Keratinocyte (primary cell): ENCODE measurements around the gene DNPEP. TPM values are rescaled to one million over a fixed set of nuclear protein-coding genes. Genes with fewer than 3 reads are reported as not detected.

Experiments used
- DNase-seq: peaks from one replicate; pipeline ENCODE4 v3.0.0-alpha.2; 2011; ENCODE audit warnings: low read depth, missing footprints, low spot score
- FAIRE-seq: peaks from 2 replicates; lab custom pipeline; 2011; peaks lifted over from hg19 to GRCh38; lab: Jason Lieb, UNC
- H2AFZ ChIP-seq: 2 replicates; pipeline ENCODE4 v1.6.0; 2012; ENCODE audit warnings: low read length, control low read depth, inconsistent platforms; ENCODE audit not compliant: control insufficient read depth
- H3K27ac ChIP-seq: 2 replicates; pipeline ENCODE4 v1.5.1; 2011; ENCODE audit warnings: low read length; ENCODE audit not compliant: control insufficient read depth, insufficient read depth
- H3K27me3 ChIP-seq: 3 replicates; pipeline ENCODE4 v1.6.0; 2011; ENCODE audit warnings: low read length; ENCODE audit not compliant: control insufficient read depth, insufficient read depth; ENCODE audit errors: extremely low read depth
- H3K36me3 ChIP-seq, 2 experiments: 2 replicates in 1 of 2; 3 replicates in 1 of 2; pipeline ENCODE4 v1.5.1; 2011; ENCODE audit warnings: low read length in 2 of 2, mild to moderate bottlenecking in 1 of 2; ENCODE audit not compliant: control insufficient read depth in 2 of 2, insufficient read depth in 2 of 2; ENCODE audit errors: extremely low read depth in 1 of 2
- H3K4me1 ChIP-seq: 3 replicates; pipeline ENCODE4 v1.5.1; 2011; ENCODE audit warnings: low read length; ENCODE audit not compliant: control insufficient read depth, insufficient read depth; ENCODE audit errors: extremely low read depth
- H3K4me2 ChIP-seq: 3 replicates; pipeline ENCODE4 v1.6.0; 2011; ENCODE audit warnings: low read depth, low read length; ENCODE audit not compliant: control insufficient read depth, insufficient read depth; ENCODE audit errors: extremely low read depth
- H3K4me3 ChIP-seq, 3 experiments: fragments of 200-600 bp in 1 of 3; sonication (generic) in 1 of 3; 2 replicates in 2 of 3; 3 replicates in 1 of 3; pipeline ENCODE4 v1.5.1; 2011 to 2016; ENCODE audit warnings: low read length in 3 of 3, mild to moderate bottlenecking in 3 of 3, control low read depth in 2 of 3, inconsistent platforms in 1 of 3, low read depth in 1 of 3, mixed read lengths in 1 of 3, mixed run types in 1 of 3, moderate library complexity in 1 of 3; ENCODE audit not compliant: control insufficient read depth in 2 of 3, insufficient read depth in 2 of 3; ENCODE audit errors: extremely low read depth in 1 of 3
- H3K79me2 ChIP-seq: 2 replicates; pipeline ENCODE4 v1.6.0; 2012; ENCODE audit warnings: low read length; ENCODE audit not compliant: control insufficient read depth, insufficient read depth
- H3K9ac ChIP-seq: 3 replicates; pipeline ENCODE4 v1.6.0; 2011; ENCODE audit warnings: low read length; ENCODE audit not compliant: control insufficient read depth, insufficient read depth; ENCODE audit errors: extremely low read depth
- H3K9me1 ChIP-seq: 3 replicates; pipeline ENCODE4 v1.6.0; 2011; ENCODE audit warnings: low read length; ENCODE audit not compliant: control insufficient read depth, insufficient read depth; ENCODE audit errors: extremely low read depth
- H3K9me3 ChIP-seq: 2 replicates; pipeline ENCODE4 v1.5.1; 2012; ENCODE audit warnings: low read depth, low read length; ENCODE audit not compliant: control insufficient read depth
- H4K20me1 ChIP-seq: 3 replicates; pipeline ENCODE4 v1.6.0; 2011; ENCODE audit warnings: low read length; ENCODE audit not compliant: control insufficient read depth, insufficient read depth; ENCODE audit errors: extremely low read depth
- CTCF ChIP-seq, 3 experiments: IDR thresholded peaks in 1 of 3; conservative IDR thresholded peaks in 1 of 3; optimal IDR thresholded peaks in 1 of 3; 2 replicates in 2 of 3; 3 replicates in 1 of 3; pipeline versions ENCODE3 to v1.5.1; 2011; ENCODE audit warnings: low read length in 3 of 3, mild to moderate bottlenecking in 3 of 3, moderate library complexity in 2 of 3, control low read depth in 1 of 3, inconsistent platforms in 1 of 3; ENCODE audit not compliant: insufficient read depth in 2 of 3; ENCODE audit errors: extremely low read depth in 1 of 3
- EZH2 ChIP-seq: IDR thresholded peaks from one replicate; pipeline ENCODE4 v1.6.1; 2012; ENCODE audit warnings: inconsistent platforms, mild to moderate bottlenecking, low read length, moderate library complexity
- dilution Hi-C: fragments of 300-500 bp; cut with MboI; formaldehyde crosslinking; loops from one replicate; pipeline ENCODE4 v1.7.0; 2020; ENCODE audit warnings: low sequenced_read_pairs; ENCODE audit not compliant: extremely low pct_ligation_motif_present
- polyA minus RNA-seq, 3 experiments: library from RNA; depleted of rRNA, polyadenylated mRNA; stranded (reverse); fragments of >200 nt; gene quantifications; 1 replicate in 1 of 3; 2 replicates in 1 of 3; 3 replicates in 1 of 3; pipeline ENCODE4 v1.2.3, GENCODE V29; 2011
- polyA plus RNA-seq, 5 experiments: library from polyadenylated mRNA; depleted of rRNA in 3 of 5; stranded (reverse) in 3 of 5; stranded (forward) in 1 of 5; unstranded in 1 of 5; fragments of >200 nt; gene quantifications; 1 replicate in 1 of 5; 2 replicates in 3 of 5; 3 replicates in 1 of 5; pipeline versions ENCODE4 v1.2.1 to v1.2.3, GENCODE V29; 2011 to 2012; ENCODE audit warnings: missing spikeins in 2 of 5, low read depth in 1 of 5, low replicate concordance in 1 of 5

Gene DNPEP
- polyA plus RNA-seq = 34.1 to 61.3 TPM (median 41.6 TPM) in 3 replicates
- 11.6 TPM for polyA plus RNA-seq (2011; ENCODE audit: low read depth)
- 32.8 and 57.5 TPM in 2 replicates for polyA plus RNA-seq (2011; cell fraction: cytosol; rRNA removed)
- polyA plus RNA-seq (2011; cell fraction: nucleus; rRNA removed) = 62.7 and 79.0 TPM in 2 replicates
- polyA plus RNA-seq (2012; ENCODE audit: low replicate concordance) = 44.2 and 58.0 TPM in 2 replicates
- 48.9 to 90.2 TPM (median 64.1 TPM) in 3 replicates for polyA minus RNA-seq
- 58.1 TPM for polyA minus RNA-seq (2011; cell fraction: cytosol; rRNA and poly(A)+ RNA removed)
- 20.0 and 25.8 TPM in 2 replicates for polyA minus RNA-seq (2011; cell fraction: nucleus; rRNA and poly(A)+ RNA removed)

GRCh38 chr2:219387306-219388120, at the start of gene DNPEP:
TSS of gene DNPEP (minus strand) at chr2:219387912. CDS start at chr2:219387794, 118 bp downstream.
- DNase-seq (peak; percentile 59), FAIRE-seq (no peak)
- H3K9me1 ChIP-seq = no peaks in the 10 kb centered on the region
- H4K20me1 ChIP-seq = no peaks in the 10 kb centered on the region
- peaks cover 18 to 20% of the 10 kb centered on the region in 2 experiments for H3K36me3 ChIP-seq
- peak within 1 kb of the TSS; percentile 95 for H3K9ac ChIP-seq
- H3K9me3 ChIP-seq = no peaks in the 10 kb centered on the region
- H3K4me1 ChIP-seq = peaks cover 7% of the 10 kb centered on the region
- H3K27me3 ChIP-seq = no peaks in the 10 kb centered on the region
- peak within 1 kb of the TSS; percentile 87 for H2AFZ ChIP-seq
- H3K27ac ChIP-seq = peak within 1 kb of the TSS; percentile 89
- peak within 1 kb of the TSS; percentile 97 for H3K4me2 ChIP-seq
- H3K79me2 ChIP-seq = peaks cover 1% of the 10 kb centered on the region
- dilution Hi-C loops = no loop called here
- TF ChIP-seq CTCF (optimal IDR thresholded peaks at IDR 0.05 in 1 of 3, IDR thresholded peaks at IDR 0.05 in 1 of 3, conservative IDR thresholded peaks at IDR 0.05 in 1 of 3; ENCODE audit: extremely low read depth in 1 of 3, insufficient read depth in 2 of 3, low read length in 3 of 3) (no peak), EZH2 (no peak)
- peak within 1 kb of the TSS; percentile 66 to 90 (median 82) for H3K4me3 ChIP-seq

DNA sequence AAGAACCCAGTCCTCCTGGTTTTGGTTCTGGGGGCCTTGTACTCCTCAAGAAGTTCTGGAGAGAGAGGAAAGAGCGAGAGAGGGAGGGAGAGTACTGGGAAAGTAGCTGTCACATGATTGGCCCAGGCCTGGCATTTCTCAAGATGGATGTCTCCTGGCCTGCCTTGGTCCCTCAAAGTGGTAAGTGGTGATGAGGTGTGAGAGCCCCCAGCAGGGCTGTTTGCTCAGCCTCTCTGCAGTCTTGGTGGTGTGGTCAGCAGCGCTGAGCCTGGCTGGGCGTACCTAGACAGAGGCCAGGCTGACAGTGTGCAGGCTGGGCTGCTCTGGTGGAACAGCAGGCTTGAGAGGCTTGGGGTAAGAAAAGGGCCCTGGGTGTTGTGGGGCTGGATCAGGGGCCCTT, 49.4 kb upstream of the DNPEP start:
- no peak for DNase-seq
- no peaks in the 10 kb centered on the region for H3K9me1 ChIP-seq

More for the DNA sequence above, 49.4 kb upstream of the DNPEP start:
- Histone ChIP-seq H3K27ac (no peak overlapping the region), H4K20me1 (no peaks in the 10 kb centered on the region), H3K9me3 (no peaks in the 10 kb centered on the region), H3K4me3 (no peak overlapping the region), H3K27me3 (peaks cover 14% of the 10 kb centered on the region), H3K79me2 (no peaks in the 10 kb centered on the region), H3K4me2 (no peak overlapping the region), H3K36me3 (no peaks in the 10 kb centered on the region), H3K4me1 (peaks cover 8% of the 10 kb centered on the region), H3K9ac (no peak overlapping the region), H2AFZ (no peak overlapping the region)
- FAIRE-seq = no peak
- dilution Hi-C loops = no loop called here
- TF ChIP-seq EZH2 = no peak
- TF ChIP-seq CTCF (optimal IDR thresholded peaks at IDR 0.05 in 1 of 3, IDR thresholded peaks at IDR 0.05 in 1 of 3, conservative IDR thresholded peaks at IDR 0.05 in 1 of 3; ENCODE audit: extremely low read depth in 1 of 3, insufficient read depth in 2 of 3, low read length in 3 of 3) = no peak
